GM12892 (cell line): ENCODE results near the gene MDM2.

ENCODE experiments used
- POLR2A ChIP-seq: IDR thresholded peaks from 2 replicates; pipeline ENCODE4 v1.6.1; 2011; ENCODE audit warnings: low read depth, low read length, control low read depth
- POLR2AphosphoS5 ChIP-seq: IDR thresholded peaks from 2 replicates; pipeline ENCODE4 v1.6.1; 2011; ENCODE audit warnings: low read depth, low read length, control low read depth
- TAF1 ChIP-seq: IDR thresholded peaks from 2 replicates; pipeline ENCODE4 v1.6.1; 2011; ENCODE audit warnings: low read depth, mild to moderate bottlenecking, control low read depth, low read length, borderline replicate concordance

- TF ChIP-seq POLR2AphosphoS5 = no peak
- TF ChIP-seq TAF1 = no peak
- no peak for TF ChIP-seq POLR2A
Measured at GRCh38 chr12:68824597-68825250, 16.7 kb downstream of the MDM2 start.
